Omental fat pad (tissue), 4 donors: ENCODE data around the gene ANKEF1. TPM values are rescaled to one million over a fixed set of nuclear protein-coding genes. Genes with fewer than 3 reads are reported as not detected.

Experiments used
- ATAC-seq: fragments of 150-250 bp; one replicate; pipeline ENCODE4 v1.9.1; 2016; ENCODE audit warnings: mild to moderate bottlenecking, moderate library complexity; ENCODE audit not compliant: low FRiP score
- DNase-seq: peaks from one replicate; pipeline ENCODE4 v3.0.0-alpha.2; 2019; ENCODE audit warnings: low spot score
- CTCF ChIP-seq, 3 donors: fragments of 450-650 bp; IDR thresholded peaks; one replicate each; pipeline ENCODE4 v1.5.1; 2016 to 2017; ENCODE audit warnings: antibody characterized with exemption in 3 of 3, mild to moderate bottlenecking in 3 of 3, moderate library complexity in 2 of 3
- total RNA-seq, 4 donors: library from RNA; depleted of rRNA; stranded (reverse); fragments of >200 nt; gene quantifications; one replicate each; pipeline ENCODE4 v1.1.0, GENCODE V29; 2016

ANKEF1 gene
- total RNA-seq, 4 donors from 2014 or later = 2.4 to 6.5 (median 4.4) TPM

- no peak for TF ChIP-seq CTCF (IDR thresholded peaks at IDR 0.05)
- DNase-seq = no peak
- no peak for ATAC-seq
These were observed 25.4 kb downstream of the ANKEF1 start for GRCh38 chr20:10060226-10060625.

- DNase-seq = no peak
- no peak for ATAC-seq
- TF ChIP-seq CTCF (IDR thresholded peaks at IDR 0.05) = no peak
These were observed 26.9 kb downstream of the ANKEF1 start for GRCh38 chr20:10061641-10062040.

GRCh38 chr20:10063482-10063881 is 28.7 kb downstream of the ANKEF1 start:
- TF ChIP-seq CTCF (IDR thresholded peaks at IDR 0.05) = no peak
- DNase-seq (no peak), ATAC-seq (no peak)

- no peak for ATAC-seq
- no peak for DNase-seq
These were observed 29.8 kb downstream of the ANKEF1 start for GRCh38 chr20:10064611-10065010.

GRCh38 chr20:10065154-10065833 is 30.5 kb downstream of the ANKEF1 start:
- ATAC-seq (no peak), DNase-seq (no peak)
- no peak for TF ChIP-seq CTCF (IDR thresholded peaks at IDR 0.05)

More at GRCh38 chr20:10064611-10065010, 29.8 kb downstream of the ANKEF1 start:
- no peak for TF ChIP-seq CTCF (IDR thresholded peaks at IDR 0.05)

- DNase-seq = no peak
- ATAC-seq = peak; percentile 78
- no peak for TF ChIP-seq CTCF (IDR thresholded peaks at IDR 0.05)
These were observed 32.5 kb downstream of the ANKEF1 start for GRCh38 chr20:10067321-10067720.

- TF ChIP-seq CTCF (IDR thresholded peaks at IDR 0.05) = no peak
- peak; percentile 88 for ATAC-seq
- no peak for DNase-seq
These were observed 39.7 kb downstream of the ANKEF1 start for GRCh38 chr20:10074513-10074912.
